ENCODE measurements around the gene MITF.
A peak's percentile ranks its signal among the peaks of the same experiment; 100 is the strongest.

MITF gene

GRCh38 chr3:69936266-69936665, 197.0 kb downstream of the MITF start:
- TF ChIP-seq POLR2A (IDR thresholded peaks at IDR 0.05; ENCODE audit: low read length), result no peak
- no peak for TF ChIP-seq GATA1 (IDR thresholded peaks at IDR 0.05; ENCODE audit: low read depth, low read length)
- DNase-seq, result no peak

GRCh38 chr3:69938061-69938460, 198.8 kb downstream of the MITF start:
- no peak for DNase-seq
- no peak for TF ChIP-seq POLR2A (IDR thresholded peaks at IDR 0.05; ENCODE audit: low read length)

DNA sequence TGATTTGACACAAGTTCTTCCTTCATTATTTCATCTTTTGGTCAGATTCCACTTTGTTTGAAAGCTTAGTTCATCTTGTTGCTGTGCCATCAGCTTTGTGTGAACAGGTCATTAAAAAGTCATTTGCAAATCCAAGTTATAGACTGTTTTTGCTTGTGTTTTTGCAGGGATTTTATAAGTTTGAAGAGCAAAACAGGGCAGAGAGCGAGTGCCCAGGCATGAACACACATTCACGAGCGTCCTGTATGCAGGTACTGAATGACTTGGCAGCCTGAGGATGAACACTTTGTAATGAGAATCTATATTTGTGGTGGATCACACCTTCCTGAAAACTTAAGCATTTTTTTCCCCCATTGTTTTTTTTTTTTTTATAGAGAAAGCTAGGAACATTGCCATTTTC, 199.7 kb downstream of the MITF start:
- TF ChIP-seq POLR2A (IDR thresholded peaks at IDR 0.05; ENCODE audit: low read length) (no peak), GATA1 (IDR thresholded peaks at IDR 0.05; ENCODE audit: low read depth, low read length) (no peak)
- no peak for DNase-seq

GRCh38 chr3:69941037-69941436, 201.8 kb downstream of the MITF start:
- TF ChIP-seq POLR2A (IDR thresholded peaks at IDR 0.05; ENCODE audit: low read length), result no peak
- TF ChIP-seq GATA1 (IDR thresholded peaks at IDR 0.05; ENCODE audit: low read depth, low read length), result no peak
- peak in 1 of 2 experiments; percentile 4 for DNase-seq

DNA sequence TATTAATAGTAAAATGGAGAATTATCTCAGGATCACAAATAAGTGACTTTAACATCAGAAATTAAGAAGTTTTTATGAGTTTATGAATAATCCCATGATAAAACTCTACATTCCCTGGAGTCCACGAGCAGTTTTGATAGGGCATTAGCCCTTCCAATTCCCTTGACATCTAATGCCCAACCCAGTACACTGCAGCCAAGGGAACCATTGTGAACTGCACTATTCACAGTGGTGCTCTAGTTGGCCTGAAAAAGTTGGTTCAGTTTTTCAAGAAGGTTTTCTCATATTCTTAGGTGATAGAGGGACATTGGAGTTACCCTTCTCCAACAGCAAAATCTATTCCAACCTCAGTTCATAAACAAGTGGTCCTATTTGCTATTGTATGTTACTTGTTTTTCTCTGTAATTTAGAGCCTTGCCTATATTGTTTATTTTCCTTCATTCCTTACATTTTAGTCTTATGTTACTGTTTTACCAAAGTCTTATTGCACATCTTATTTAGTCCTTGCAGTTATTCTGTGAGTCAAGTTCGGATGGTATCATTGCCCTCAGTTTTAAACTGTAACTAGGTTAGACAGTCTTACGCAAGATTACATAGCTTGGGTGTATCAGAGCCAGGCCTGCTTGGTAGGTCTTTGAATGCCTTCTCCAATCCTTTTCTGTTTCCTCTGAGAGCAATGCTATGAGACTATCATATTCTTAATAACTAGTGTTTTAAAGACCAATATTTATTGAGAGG, 202.3 kb downstream of the MITF start:
- TF ChIP-seq GATA1 (IDR thresholded peaks at IDR 0.05; ENCODE audit: low read depth, low read length) (no peak), POLR2A (IDR thresholded peaks at IDR 0.05; ENCODE audit: low read length) (no peak)
- no peak for DNase-seq

- TF ChIP-seq POLR2A (IDR thresholded peaks at IDR 0.05; ENCODE audit: low read length) (no peak), GATA1 (IDR thresholded peaks at IDR 0.05; ENCODE audit: low read depth, low read length) (no peak)
- DNase-seq, result no peak
These were observed 205.7 kb downstream of the MITF start for GRCh38 chr3:69944931-69945493.

DNA sequence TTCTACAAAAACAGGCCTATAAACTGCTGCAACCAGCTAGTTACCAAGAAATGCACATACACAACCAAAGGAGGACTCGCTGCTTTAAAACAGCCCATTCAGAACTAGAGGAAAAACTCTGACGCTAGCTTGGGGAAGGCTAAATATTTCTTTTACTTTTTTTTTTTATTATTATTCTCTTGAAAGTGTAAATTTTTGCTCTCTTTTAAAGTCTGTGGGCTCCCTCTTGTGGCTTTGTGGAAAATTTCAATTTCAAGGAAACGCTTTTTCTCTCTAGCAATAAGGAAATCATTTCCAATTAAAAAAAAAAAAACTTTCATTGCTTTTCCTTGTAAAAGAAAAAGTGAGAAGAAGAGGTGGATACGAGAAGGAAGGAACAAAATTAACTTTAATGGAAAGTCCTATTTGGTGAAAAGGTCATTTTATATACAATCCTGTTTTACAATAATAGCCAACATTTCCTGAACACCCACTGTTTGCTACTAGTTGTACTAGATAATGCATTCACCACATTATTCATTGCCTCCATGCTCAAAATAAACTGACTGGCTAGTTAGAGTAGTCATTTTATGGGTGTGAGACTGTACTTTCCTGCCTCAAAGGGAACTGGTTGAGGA, 209.1 kb downstream of the MITF start:
- no peak for TF ChIP-seq GATA1 (IDR thresholded peaks at IDR 0.05; ENCODE audit: low read depth, low read length)
- no peak for TF ChIP-seq POLR2A (IDR thresholded peaks at IDR 0.05; ENCODE audit: low read length)
- peak; percentile 47 to 58 for DNase-seq

DNA sequence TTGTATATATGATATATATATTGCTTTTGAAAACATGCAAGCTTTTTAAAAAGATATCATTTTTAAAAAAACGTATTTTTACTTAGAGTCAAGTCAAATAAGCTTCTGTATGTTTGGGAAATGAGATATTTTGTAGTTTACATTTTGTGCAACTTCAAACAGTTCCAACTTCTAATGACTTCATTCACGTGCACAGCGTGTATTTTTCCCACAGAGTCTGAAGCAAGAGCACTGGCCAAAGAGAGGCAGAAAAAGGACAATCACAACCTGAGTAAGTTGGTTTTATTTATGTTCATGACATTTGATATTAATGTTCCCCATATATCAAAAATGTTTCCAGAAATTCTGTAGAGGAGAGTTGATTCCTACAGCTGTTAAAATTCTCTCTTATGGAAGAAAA, 212.4 kb downstream of the MITF start:
- no peak for DNase-seq
- TF ChIP-seq POLR2A (IDR thresholded peaks at IDR 0.05; ENCODE audit: low read length) (no peak), GATA1 (IDR thresholded peaks at IDR 0.05; ENCODE audit: low read depth, low read length) (no peak)

- DNase-seq, result no peak
- TF ChIP-seq GATA1 (IDR thresholded peaks at IDR 0.05; ENCODE audit: low read depth, low read length), result no peak
- no peak for TF ChIP-seq POLR2A (IDR thresholded peaks at IDR 0.05; ENCODE audit: low read length)
These were observed 220.3 kb downstream of the MITF start for GRCh38 chr3:69959581-69959980.

DNA sequence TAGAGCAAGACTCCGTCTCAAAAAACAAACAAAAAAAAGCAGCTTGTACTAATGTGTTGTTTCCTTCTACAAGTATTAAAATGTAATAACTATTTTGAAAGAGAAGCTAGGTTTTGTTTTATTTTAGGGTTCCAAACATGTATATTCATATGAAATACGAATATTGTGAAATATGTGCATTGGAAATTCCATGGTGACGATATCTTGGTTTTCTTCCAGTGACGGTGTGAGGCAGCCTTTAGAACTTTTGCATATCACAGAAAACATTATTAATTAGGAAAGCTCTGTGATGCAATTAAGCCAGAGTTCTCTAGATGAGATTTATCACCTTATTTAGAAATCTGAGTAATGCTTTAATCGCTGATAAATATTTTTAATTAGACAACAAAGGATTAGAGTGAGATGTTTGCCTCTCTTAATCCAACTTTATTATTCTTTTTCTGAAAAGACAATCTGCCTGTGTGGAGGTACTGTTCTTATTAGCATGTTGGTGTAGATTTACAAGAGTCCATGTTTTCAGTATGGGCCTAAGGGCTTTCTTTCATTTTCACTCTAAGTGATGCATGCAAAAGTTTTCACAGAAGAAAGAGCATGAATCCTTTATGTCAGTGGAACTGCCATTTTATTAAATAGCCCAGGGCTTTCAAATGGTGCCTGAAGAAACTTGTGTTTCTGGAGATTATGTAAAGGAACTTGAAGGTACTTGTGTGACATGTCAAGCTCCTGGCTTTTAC, 222.6 kb downstream of the MITF start:
- TF ChIP-seq GATA1 (IDR thresholded peaks at IDR 0.05; ENCODE audit: low read depth, low read length) (no peak), POLR2A (IDR thresholded peaks at IDR 0.05; ENCODE audit: low read length) (no peak)
- DNase-seq, result no peak

GRCh38 chr3:69963643-69964042, 224.4 kb downstream of the MITF start:
- DNase-seq, result no peak
- TF ChIP-seq POLR2A (IDR thresholded peaks at IDR 0.05; ENCODE audit: low read length) (no peak), GATA1 (IDR thresholded peaks at IDR 0.05; ENCODE audit: low read depth, low read length) (no peak)

DNA sequence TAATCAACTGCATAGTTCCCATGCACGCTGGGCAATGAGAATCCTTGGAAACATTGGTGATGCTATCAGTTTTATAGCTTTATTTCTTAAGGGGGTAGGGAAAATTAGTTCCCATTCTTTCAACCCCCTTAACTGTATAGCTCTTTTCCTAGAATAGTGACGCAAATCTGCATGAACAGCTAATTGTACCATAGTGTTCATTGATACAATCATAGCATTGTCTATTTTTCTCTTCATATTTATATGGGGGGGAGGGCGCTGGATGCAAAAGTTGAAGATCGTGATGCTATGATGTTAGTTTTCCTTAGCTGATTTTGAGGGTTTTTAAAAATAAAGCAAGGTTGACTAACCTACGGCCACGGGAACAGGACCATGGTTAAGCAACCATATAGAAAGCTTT, 227.9 kb downstream of the MITF start:
- no peak for DNase-seq
- no peak for TF ChIP-seq POLR2A (IDR thresholded peaks at IDR 0.05; ENCODE audit: low read length)
- no peak for TF ChIP-seq GATA1 (IDR thresholded peaks at IDR 0.05; ENCODE audit: low read depth, low read length)

GRCh38 chr3:69970827-69971226, 231.6 kb downstream of the MITF start:
- TF ChIP-seq POLR2A (IDR thresholded peaks at IDR 0.05; ENCODE audit: low read length) (no peak), GATA1 (IDR thresholded peaks at IDR 0.05; ENCODE audit: low read depth, low read length) (no peak)
- DNase-seq, result no peak

DNA sequence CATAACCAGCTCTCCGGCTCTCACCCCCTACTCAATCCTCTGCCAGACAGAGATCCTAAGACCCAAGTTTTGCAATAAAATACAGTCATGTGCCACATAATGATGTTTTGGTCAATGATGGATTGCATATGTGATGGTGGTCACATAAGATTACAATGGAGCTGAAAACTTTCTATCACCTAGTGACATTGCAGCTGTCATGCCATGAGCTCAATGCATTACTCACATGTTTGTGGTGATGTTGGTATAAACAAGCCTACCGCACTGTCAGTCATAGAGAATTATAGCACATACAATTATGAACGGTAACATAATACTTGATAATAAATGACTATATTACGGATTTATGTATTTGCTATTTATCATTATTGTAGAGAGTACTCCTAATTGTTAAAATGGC, 233.4 kb downstream of the MITF start:
- no peak for TF ChIP-seq GATA1 (IDR thresholded peaks at IDR 0.05; ENCODE audit: low read depth, low read length)

More for the DNA sequence above, 233.4 kb downstream of the MITF start:
- DNase-seq, result no peak
